ENCODE results near the gene LY86. TPM values are rescaled to one million over a fixed set of nuclear protein-coding genes. Genes with fewer than 3 reads are reported as not detected.

The LY86 gene
- total RNA-seq, 1 donor from 2014 or later, result not detected

DNA sequence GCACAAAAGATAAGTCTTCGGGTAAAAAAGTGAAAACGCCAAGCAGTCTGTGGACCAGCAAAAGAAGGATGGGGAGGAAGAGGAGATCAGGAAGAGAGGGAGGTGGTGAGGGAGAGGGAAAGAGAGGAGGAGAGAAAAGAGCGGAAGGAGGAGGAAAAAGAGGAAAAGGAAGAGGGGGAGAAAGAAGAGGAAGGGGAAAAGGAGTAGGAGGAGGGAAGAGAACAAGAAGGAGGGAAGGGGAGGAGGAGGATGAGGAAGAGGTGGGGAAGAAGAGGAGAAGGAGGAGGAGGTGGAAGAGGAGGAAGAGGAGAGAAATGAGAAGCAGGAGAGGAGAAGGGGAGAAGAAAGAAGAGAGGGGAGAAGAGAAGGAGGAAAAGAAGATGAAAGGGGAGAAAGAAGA is 6.5 kb downstream of the LY86 start:
- TF ChIP-seq CTCF (IDR thresholded peaks at IDR 0.05; ENCODE audit: insufficient read depth, low read length, poor library complexity, severe bottlenecking), result no peak
- peaks cover 2% of the 10 kb centered on the region for H3K27me3 ChIP-seq (ENCODE audit: control insufficient read depth, insufficient read depth, low read length)
- DNase-seq (ENCODE audit: low read depth), result no peak
- H3K36me3 ChIP-seq (ENCODE audit: control insufficient read depth, insufficient read depth, low read length), result no peaks in the 10 kb centered on the region
- H3K4me3 ChIP-seq (ENCODE audit: low read depth, low read length), result no peak overlapping the region

DNA sequence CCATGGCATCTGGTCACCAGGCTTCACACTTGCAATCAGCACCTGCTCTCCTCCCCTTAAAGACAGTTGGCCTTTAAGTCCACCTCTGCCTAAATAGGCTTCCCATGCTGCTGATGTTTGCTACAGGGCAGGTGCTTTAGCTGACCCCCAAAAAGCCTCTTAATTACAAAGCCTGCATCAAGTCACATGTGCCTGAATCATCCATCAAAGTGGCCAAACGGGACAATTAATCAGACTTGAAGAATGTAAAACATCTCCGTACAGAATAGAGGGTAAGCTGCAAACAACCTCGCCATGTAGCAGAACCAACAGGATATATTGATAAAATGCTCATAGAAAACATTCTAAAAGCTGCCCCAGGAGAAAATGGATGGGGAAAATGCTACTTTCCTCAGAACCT is 7.4 kb downstream of the LY86 start:
- H3K36me3 ChIP-seq (ENCODE audit: control insufficient read depth, insufficient read depth, low read length), result no peaks in the 10 kb centered on the region
- H3K4me3 ChIP-seq (ENCODE audit: low read depth, low read length), result no peak overlapping the region
- peaks cover 2% of the 10 kb centered on the region for H3K27me3 ChIP-seq (ENCODE audit: control insufficient read depth, insufficient read depth, low read length)
- no peak for TF ChIP-seq CTCF (IDR thresholded peaks at IDR 0.05; ENCODE audit: insufficient read depth, low read length, poor library complexity, severe bottlenecking)
- DNase-seq (ENCODE audit: low read depth), result no peak

GRCh38 chr6:6596529-6597328 is 8.2 kb downstream of the LY86 start:
- no peak for TF ChIP-seq CTCF (IDR thresholded peaks at IDR 0.05; ENCODE audit: insufficient read depth, low read length, poor library complexity, severe bottlenecking)
- no peak overlapping the region for H3K4me3 ChIP-seq (ENCODE audit: low read depth, low read length)
- no peak for DNase-seq (ENCODE audit: low read depth)
- H3K27me3 ChIP-seq (ENCODE audit: control insufficient read depth, insufficient read depth, low read length), result peaks cover 2% of the 10 kb centered on the region
- H3K36me3 ChIP-seq (ENCODE audit: control insufficient read depth, insufficient read depth, low read length), result no peaks in the 10 kb centered on the region

DNA sequence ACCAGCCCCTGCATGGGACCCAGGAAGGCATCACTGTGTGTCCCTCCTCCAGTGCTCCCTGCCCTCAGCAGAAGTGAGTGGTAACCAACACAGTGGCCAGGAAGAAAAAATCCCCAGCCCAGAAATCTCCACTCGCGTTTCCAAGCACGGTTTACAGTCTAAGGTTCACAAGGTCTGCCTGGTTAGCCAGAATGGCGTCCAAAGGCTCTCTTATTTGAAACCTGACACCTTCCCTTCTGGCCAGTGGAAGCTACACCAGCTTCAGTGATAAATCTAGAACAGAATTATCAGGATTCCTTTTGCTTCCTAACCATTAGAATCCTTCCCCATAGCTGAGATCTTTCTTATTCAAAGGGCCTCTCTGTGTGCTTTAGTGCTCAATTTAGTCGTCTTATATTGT is 9.2 kb downstream of the LY86 start:
- H3K4me3 ChIP-seq (ENCODE audit: low read depth, low read length), result no peak overlapping the region
- H3K36me3 ChIP-seq (ENCODE audit: control insufficient read depth, insufficient read depth, low read length), result no peaks in the 10 kb centered on the region
- TF ChIP-seq CTCF (IDR thresholded peaks at IDR 0.05; ENCODE audit: insufficient read depth, low read length, poor library complexity, severe bottlenecking), result no peak
- no peak for DNase-seq (ENCODE audit: low read depth)
- peaks cover 2% of the 10 kb centered on the region for H3K27me3 ChIP-seq (ENCODE audit: control insufficient read depth, insufficient read depth, low read length)

DNA sequence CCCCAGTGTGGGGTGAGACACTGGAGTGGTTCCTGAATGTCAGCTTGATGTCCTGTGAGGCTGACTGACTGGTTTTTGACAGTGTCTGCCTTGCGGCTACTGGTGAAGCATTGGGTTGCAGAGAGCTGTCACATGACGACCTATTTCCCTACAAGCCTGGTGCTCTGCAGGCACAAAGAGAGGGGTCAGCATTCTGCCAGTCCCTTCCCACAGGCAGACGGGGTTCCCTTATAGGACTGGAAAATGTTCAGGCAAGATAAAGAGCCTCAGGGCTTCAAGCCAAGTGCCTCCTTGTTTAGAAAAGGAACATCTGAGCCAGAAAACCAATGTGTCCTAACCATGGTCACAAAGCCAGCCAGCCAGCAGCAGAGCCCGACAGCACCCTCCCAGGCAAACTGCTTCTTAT is 11.0 kb downstream of the LY86 start:
- Histone ChIP-seq H3K4me3 (ENCODE audit: low read depth, low read length) (no peak overlapping the region), H3K27me3 (ENCODE audit: control insufficient read depth, insufficient read depth, low read length) (peaks cover 2% of the 10 kb centered on the region), H3K36me3 (ENCODE audit: control insufficient read depth, insufficient read depth, low read length) (no peaks in the 10 kb centered on the region)
- no peak for DNase-seq (ENCODE audit: low read depth)
- no peak for TF ChIP-seq CTCF (IDR thresholded peaks at IDR 0.05; ENCODE audit: insufficient read depth, low read length, poor library complexity, severe bottlenecking)

DNA sequence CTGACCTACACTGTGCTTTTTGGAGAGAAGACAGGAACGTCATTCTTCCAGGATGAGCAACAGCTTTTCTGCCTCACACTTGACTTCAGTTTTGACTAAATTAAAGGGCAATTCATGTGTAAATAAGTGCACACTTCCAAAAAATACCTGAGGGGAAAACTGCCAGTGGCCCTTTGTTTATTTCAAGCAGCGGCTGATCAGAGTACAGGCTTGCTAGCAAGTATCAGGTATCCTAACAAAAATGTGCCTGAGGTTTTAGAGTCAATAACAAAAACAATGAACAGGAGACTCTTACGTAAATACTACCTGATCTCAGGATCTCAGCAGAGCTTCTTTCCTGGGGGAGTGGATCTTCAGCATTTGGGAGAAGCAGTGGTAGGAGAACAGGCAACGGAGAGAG is 12.4 kb downstream of the LY86 start:
- no peak for DNase-seq (ENCODE audit: low read depth)
- Histone ChIP-seq H3K4me3 (ENCODE audit: low read depth, low read length) (no peak overlapping the region), H3K27me3 (ENCODE audit: control insufficient read depth, insufficient read depth, low read length) (peaks cover 2% of the 10 kb centered on the region), H3K36me3 (ENCODE audit: control insufficient read depth, insufficient read depth, low read length) (no peaks in the 10 kb centered on the region)
- no peak for TF ChIP-seq CTCF (IDR thresholded peaks at IDR 0.05; ENCODE audit: insufficient read depth, low read length, poor library complexity, severe bottlenecking)

All from kidney epithelial cell (primary cell).